HepG2 (cell line): ENCODE data around the gene CLCNKA. TPM values are rescaled to one million over a fixed set of nuclear protein-coding genes. Genes with fewer than 3 reads are reported as not detected.

Experiments
- AKNA ChIP-seq: sonication (generic); formaldehyde crosslinking; IDR thresholded peaks from 2 replicates; pipeline ENCODE4 v1.4.0; 2020; ENCODE audit warnings: missing genetic modification reagents, borderline replicate concordance
- ARNT2 ChIP-seq: sonication (generic); formaldehyde crosslinking; IDR thresholded peaks from 2 replicates; pipeline ENCODE4 v1.8.0; 2022; ENCODE audit warnings: mild to moderate bottlenecking, low read depth, missing genetic modification reagents, moderate library complexity
- FLYWCH1 ChIP-seq: sonication (generic); formaldehyde crosslinking; IDR thresholded peaks from 2 replicates; pipeline ENCODE4 v1.8.1; 2023; ENCODE audit warnings: mild to moderate bottlenecking, missing genetic modification reagents
- KLF9 ChIP-seq: IDR thresholded peaks from 2 replicates; pipeline ENCODE4 v1.6.1; 2016; ENCODE audit warnings: low read depth
- NFKB2 ChIP-seq: sonication (generic); formaldehyde crosslinking; IDR thresholded peaks from 2 replicates; pipeline ENCODE4 v1.4.0; 2020; ENCODE audit warnings: missing genetic modification reagents, borderline replicate concordance
- ZNF33B ChIP-seq: sonication (generic); formaldehyde crosslinking; IDR thresholded peaks from 2 replicates; pipeline ENCODE4 v1.5.1; 2020; ENCODE audit warnings: mild to moderate bottlenecking, missing genetic modification reagents
- ZNF737 ChIP-seq: sonication (generic); formaldehyde crosslinking; IDR thresholded peaks from 2 replicates; pipeline ENCODE4 v1.5.0; 2020; ENCODE audit warnings: missing genetic modification reagents, mild to moderate bottlenecking, borderline replicate concordance
- ZSCAN21 ChIP-seq: sonication (generic); formaldehyde crosslinking; IDR thresholded peaks from 2 replicates; pipeline ENCODE4 v1.8.0; 2022; ENCODE audit warnings: mild to moderate bottlenecking, missing genetic modification reagents, moderate library complexity, borderline replicate concordance
- polyA plus RNA-seq, 8 experiments: library from polyadenylated mRNA; depleted of rRNA in 3 of 8; stranded (reverse) in 7 of 8; unstranded in 1 of 8; fragments of >200 nt; fragmentation: Illumina TruSeq in 4 of 8; extraction: Trizol in 4 of 8; gene quantifications; 2 replicates each; pipeline versions ENCODE4 v1.2.1 to v1.2.3, GENCODE V29; 2011 to 2016; ENCODE audit warnings: low read depth in 4 of 8, missing spikeins in 1 of 8, mixed read lengths in 1 of 8; ENCODE audit not compliant: insufficient read depth in 1 of 8
- total RNA-seq, 5 experiments: library from RNA; depleted of rRNA; stranded (reverse); fragments of >200 nt; fragmentation: Illumina TruSeq; extraction: Trizol; gene quantifications; 2 replicates each; pipeline ENCODE4 v1.2.3, GENCODE V29; 2016; ENCODE audit warnings: low read depth in 1 of 5
- TF ChIP-seq, protein P1 (sequence below): sonication (generic); formaldehyde crosslinking; IDR thresholded peaks from 2 replicates; pipeline ENCODE4 v1.4.0; 2020; ENCODE audit warnings: missing genetic modification reagents, borderline replicate concordance

The CLCNKA gene
- total and polyA plus RNA-seq, 2 of the 13 experiments (the other 11 are each of a cell fraction or from before 2014, with no cell fraction given), result 0.03 TPM; not detected in 1

GRCh38 chr1:16014509-16015482 lies 7.0 kb upstream of the CLCNKA start (continued):
- TF ChIP-seq, protein P1, sequence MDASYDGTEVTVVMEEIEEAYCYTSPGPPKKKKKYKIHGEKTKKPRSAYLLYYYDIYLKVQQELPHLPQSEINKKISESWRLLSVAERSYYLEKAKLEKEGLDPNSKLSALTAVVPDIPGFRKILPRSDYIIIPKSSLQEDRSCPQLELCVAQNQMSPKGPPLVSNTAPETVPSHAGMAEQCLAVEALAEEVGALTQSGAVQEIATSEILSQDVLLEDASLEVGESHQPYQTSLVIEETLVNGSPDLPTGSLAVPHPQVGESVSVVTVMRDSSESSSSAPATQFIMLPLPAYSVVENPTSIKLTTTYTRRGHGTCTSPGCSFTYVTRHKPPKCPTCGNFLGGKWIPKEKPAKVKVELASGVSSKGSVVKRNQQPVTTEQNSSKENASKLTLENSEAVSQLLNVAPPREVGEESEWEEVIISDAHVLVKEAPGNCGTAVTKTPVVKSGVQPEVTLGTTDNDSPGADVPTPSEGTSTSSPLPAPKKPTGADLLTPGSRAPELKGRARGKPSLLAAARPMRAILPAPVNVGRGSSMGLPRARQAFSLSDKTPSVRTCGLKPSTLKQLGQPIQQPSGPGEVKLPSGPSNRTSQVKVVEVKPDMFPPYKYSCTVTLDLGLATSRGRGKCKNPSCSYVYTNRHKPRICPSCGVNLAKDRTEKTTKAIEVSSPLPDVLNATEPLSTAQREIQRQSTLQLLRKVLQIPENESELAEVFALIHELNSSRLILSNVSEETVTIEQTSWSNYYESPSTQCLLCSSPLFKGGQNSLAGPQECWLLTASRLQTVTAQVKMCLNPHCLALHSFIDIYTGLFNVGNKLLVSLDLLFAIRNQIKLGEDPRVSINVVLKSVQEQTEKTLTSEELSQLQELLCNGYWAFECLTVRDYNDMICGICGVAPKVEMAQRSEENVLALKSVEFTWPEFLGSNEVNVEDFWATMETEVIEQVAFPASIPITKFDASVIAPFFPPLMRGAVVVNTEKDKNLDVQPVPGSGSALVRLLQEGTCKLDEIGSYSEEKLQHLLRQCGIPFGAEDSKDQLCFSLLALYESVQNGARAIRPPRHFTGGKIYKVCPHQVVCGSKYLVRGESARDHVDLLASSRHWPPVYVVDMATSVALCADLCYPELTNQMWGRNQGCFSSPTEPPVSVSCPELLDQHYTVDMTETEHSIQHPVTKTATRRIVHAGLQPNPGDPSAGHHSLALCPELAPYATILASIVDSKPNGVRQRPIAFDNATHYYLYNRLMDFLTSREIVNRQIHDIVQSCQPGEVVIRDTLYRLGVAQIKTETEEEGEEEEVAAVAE (CRISPR knock-in tag), result 0 out of 2 replicates have a peak, but pooled peaks have one; percentile 22
- TF ChIP-seq ZNF33B (CRISPR knock-in tag) (no peak), NFKB2 (CRISPR knock-in tag) (no peak), ZSCAN21 (CRISPR knock-in tag) (0 out of 2 replicates have a peak, but pooled peaks have one; percentile 27), AKNA (CRISPR knock-in tag) (no peak), ZNF737 (CRISPR knock-in tag) (no peak), FLYWCH1 (CRISPR knock-in tag) (no peak), ARNT2 (CRISPR knock-in tag) (no peak), KLF9 (CRISPR knock-in tag) (0 out of 2 replicates have a peak, but pooled peaks have one; percentile 40)
